ENCODE measurements around the gene PI4KB.
A peak's percentile ranks its signal among the peaks of the same experiment; 100 is the strongest.
"Not testable (repeated sequence)": the region's sequence is repeated elsewhere in the genome, so short reads cannot be mapped to it uniquely, and the experiment has no call there.

The PI4KB gene

DNA sequence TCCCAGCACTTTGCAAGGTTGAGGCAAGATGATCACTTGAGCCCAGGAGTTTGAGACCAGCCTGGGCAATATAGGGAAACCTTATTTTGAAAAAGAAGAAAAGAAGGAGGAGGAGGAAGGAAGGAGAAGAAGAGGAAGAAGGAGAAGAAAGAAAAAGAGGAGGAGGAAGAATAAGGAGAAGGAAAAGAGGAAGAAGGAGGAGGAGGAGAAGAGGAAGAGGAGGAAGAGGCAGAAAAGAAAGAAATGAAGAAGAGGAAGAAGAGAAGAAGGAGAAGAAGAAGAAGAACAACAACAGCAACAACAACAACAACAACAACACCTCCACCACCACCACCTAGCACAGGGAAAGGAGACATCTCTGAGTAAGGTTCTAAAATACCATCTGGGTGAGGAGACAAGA is 34.7 kb upstream of the PI4KB start:
- in situ Hi-C loops (cut with HindIII; ENCODE audit: low sequenced_read_pairs), result no loop called here
- no peak overlapping the region for H3K4me3 ChIP-seq (ENCODE audit: low read depth, low read length)
- no peak for DNase-seq (ENCODE audit: low read depth)
- TF ChIP-seq, protein P1, sequence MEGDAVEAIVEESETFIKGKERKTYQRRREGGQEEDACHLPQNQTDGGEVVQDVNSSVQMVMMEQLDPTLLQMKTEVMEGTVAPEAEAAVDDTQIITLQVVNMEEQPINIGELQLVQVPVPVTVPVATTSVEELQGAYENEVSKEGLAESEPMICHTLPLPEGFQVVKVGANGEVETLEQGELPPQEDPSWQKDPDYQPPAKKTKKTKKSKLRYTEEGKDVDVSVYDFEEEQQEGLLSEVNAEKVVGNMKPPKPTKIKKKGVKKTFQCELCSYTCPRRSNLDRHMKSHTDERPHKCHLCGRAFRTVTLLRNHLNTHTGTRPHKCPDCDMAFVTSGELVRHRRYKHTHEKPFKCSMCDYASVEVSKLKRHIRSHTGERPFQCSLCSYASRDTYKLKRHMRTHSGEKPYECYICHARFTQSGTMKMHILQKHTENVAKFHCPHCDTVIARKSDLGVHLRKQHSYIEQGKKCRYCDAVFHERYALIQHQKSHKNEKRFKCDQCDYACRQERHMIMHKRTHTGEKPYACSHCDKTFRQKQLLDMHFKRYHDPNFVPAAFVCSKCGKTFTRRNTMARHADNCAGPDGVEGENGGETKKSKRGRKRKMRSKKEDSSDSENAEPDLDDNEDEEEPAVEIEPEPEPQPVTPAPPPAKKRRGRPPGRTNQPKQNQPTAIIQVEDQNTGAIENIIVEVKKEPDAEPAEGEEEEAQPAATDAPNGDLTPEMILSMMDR (IDR thresholded peaks at IDR 0.05; ENCODE audit: low read depth, low read length, missing control alignments), result no peak

DNA sequence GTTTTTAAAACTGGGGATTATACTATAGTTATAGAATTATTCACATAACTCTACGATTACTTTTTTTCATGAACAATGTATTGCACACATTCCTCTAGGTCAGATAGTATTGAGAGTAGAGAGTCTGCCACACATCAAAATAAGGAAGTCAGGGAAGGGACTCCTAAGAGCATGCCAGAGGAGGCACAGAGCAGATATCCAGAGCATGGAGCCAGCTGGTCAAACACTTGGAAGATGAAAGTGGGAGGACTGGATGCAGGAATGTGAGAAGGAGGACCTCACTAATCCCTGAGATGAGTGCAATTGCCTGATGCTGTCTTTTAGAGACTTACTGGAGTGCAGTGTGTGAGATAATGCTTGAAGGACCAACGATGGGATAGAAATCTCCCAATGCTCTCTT is 29.5 kb upstream of the PI4KB start:
- H3K4me3 ChIP-seq (ENCODE audit: low read depth, low read length), result no peak overlapping the region

GRCh38 chr1:151352021-151352718 is 25.0 kb upstream of the PI4KB start:
- no peak for DNase-seq (ENCODE audit: low read depth)
- in situ Hi-C loops (cut with HindIII; ENCODE audit: low sequenced_read_pairs), result no loop called here
- no peak overlapping the region for H3K4me3 ChIP-seq (ENCODE audit: low read depth, low read length)
- TF ChIP-seq, protein P1 (IDR thresholded peaks at IDR 0.05; ENCODE audit: low read depth, low read length, missing control alignments), result no peak

More for the DNA sequence above, 29.5 kb upstream of the PI4KB start:
- TF ChIP-seq, protein P1 (IDR thresholded peaks at IDR 0.05; ENCODE audit: low read depth, low read length, missing control alignments), result no peak
- DNase-seq (ENCODE audit: low read depth), result no peak
- in situ Hi-C loops (cut with HindIII; ENCODE audit: low sequenced_read_pairs), result no loop called here

GRCh38 chr1:151350323-151350722 is 23.1 kb upstream of the PI4KB start:
- in situ Hi-C loops (cut with HindIII; ENCODE audit: low sequenced_read_pairs); H3K4me3 ChIP-seq (ENCODE audit: low read depth, low read length); DNase-seq (ENCODE audit: low read depth): not testable (repeated sequence)

DNA sequence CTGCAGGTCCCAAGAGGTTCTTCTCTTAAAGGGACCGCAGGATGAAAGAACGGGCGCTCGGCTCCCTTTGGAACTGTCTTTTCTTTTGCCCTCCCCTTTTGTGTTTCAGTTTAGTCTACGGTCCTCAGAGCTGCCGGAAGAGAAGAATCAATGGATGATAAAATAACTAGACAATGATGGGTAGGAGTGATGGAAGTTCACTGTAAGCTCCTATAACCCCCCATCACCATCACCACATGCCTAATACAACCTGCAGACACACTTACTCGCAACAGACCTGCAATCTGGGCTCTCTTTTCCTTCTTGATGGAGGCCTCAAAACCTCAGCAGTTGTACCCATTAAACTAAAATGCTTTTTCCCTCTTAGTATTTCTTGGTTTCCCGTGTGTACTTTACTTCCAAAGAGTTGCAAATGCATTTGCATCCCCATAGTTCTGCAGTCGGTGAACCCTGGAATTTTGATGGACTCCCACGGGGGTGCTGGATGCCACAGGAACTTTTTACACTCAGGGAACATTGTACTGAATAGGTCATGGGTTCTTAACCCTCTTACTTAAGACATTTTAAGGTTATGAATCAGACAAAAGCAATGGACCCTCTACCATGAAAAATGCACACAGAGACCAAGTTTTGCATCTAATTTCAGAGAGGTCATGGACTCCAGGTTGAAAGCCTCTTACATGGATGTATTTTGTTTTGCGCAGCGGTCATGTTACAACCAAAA is 20.5 kb upstream of the PI4KB start:
- DNase-seq (ENCODE audit: low read depth), result no peak
- in situ Hi-C loops (cut with HindIII; ENCODE audit: low sequenced_read_pairs), result no loop called here
- H3K4me3 ChIP-seq (ENCODE audit: low read depth, low read length), result peak overlapping the region; percentile 84
- TF ChIP-seq, protein P1 (IDR thresholded peaks at IDR 0.05; ENCODE audit: low read depth, low read length, missing control alignments), result no peak

DNA sequence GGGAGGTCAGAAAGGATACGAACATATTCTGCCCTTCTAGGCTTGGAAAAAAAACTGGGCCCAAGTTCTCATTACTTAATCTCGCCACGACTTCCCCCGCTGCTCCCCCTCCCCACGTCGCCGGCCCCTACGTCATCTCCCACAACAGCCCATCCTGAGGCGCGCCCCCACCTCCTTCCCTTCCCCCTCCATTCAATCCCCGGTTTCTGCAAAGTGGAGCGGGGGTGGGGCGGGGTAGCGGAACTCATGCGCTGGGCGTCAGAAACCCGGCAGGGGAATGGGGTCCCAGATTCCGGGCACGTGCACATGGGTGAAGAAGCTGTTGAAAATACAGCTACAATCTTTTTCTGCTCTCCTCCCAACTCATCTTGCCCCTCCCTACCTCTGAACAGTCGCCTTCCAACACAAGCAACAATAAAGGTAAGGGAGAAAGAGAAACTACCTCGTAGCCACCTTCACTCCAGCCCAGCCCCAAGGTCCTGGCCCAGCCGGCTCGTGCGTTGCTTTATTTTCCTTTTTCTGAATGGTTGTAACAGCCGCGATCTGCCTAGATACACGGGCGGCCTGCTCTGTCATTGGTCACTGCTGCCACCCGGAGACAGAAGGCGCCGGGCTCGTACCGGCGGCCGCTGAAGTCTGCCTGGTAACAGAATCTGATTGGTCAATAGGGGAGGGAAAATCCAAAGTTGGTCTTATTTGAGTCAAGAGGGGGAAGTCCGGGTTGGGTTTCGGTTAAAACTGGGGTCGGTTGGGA is 19.7 kb upstream of the PI4KB start, which contains the start of gene RFX5:
TSS of gene RFX5 (minus strand) at position 484 of the 754 bp plus-strand sequence. CDS start 932 bp downstream, outside the sequence.
- TF ChIP-seq, protein P1 (IDR thresholded peaks at IDR 0.05; ENCODE audit: low read depth, low read length, missing control alignments), result no peak
- in situ Hi-C loops (cut with HindIII; ENCODE audit: low sequenced_read_pairs), result no loop called here
- peak; percentile 95 for DNase-seq (ENCODE audit: low read depth)
- H3K4me3 ChIP-seq (ENCODE audit: low read depth, low read length), result peak within 1 kb of the TSS; percentile 84
